GM12874 (cell line): ENCODE measurements around the gene ZNF230.

Experiments used
- TF ChIP-seq, protein P1 (sequence below): IDR thresholded peaks from 2 replicates; pipeline ENCODE4 v1.5.1; 2011; ENCODE audit warnings: low read depth, mild to moderate bottlenecking, control low read depth, low read length, moderate library complexity; ENCODE audit not compliant: insufficient read depth

ZNF230 gene

DNA sequence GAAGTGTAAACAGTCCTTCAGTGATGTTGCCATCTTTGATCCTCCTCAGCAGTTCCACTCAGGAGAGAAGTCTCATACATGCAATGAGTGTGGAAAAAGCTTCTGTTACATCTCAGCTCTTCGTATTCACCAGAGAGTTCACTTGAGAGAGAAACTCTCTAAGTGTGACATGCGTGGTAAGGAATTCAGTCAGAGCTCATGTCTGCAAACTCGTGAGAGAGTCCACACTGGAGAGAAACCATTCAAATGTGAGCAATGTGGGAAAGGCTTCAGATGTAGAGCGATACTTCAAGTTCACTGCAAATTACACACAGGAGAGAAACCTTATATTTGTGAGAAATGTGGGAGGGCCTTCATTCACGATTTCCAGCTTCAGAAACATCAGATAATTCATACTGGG, 7.7 kb downstream of the ZNF230 start:
- TF ChIP-seq, protein P1, sequence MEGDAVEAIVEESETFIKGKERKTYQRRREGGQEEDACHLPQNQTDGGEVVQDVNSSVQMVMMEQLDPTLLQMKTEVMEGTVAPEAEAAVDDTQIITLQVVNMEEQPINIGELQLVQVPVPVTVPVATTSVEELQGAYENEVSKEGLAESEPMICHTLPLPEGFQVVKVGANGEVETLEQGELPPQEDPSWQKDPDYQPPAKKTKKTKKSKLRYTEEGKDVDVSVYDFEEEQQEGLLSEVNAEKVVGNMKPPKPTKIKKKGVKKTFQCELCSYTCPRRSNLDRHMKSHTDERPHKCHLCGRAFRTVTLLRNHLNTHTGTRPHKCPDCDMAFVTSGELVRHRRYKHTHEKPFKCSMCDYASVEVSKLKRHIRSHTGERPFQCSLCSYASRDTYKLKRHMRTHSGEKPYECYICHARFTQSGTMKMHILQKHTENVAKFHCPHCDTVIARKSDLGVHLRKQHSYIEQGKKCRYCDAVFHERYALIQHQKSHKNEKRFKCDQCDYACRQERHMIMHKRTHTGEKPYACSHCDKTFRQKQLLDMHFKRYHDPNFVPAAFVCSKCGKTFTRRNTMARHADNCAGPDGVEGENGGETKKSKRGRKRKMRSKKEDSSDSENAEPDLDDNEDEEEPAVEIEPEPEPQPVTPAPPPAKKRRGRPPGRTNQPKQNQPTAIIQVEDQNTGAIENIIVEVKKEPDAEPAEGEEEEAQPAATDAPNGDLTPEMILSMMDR, result no peak

- TF ChIP-seq, protein P1, result no peak
Observed at GRCh38 chr19:44019498-44019897, 16.7 kb downstream of the ZNF230 start.

- TF ChIP-seq, protein P1, result no peak
Observed at GRCh38 chr19:44021221-44021620, 18.5 kb downstream of the ZNF230 start.

- TF ChIP-seq, protein P1, result no peak
Observed at GRCh38 chr19:44024900-44025216, 22.1 kb downstream of the ZNF230 start.

- TF ChIP-seq, protein P1, result no peak
Observed at GRCh38 chr19:44025217-44025936, 22.6 kb downstream of the ZNF230 start, which contains the start of gene ZNF222. Gene ZNF222 (plus strand): TSS chr19:44025379. CDS start chr19:44025437, 58 bp downstream.

DNA sequence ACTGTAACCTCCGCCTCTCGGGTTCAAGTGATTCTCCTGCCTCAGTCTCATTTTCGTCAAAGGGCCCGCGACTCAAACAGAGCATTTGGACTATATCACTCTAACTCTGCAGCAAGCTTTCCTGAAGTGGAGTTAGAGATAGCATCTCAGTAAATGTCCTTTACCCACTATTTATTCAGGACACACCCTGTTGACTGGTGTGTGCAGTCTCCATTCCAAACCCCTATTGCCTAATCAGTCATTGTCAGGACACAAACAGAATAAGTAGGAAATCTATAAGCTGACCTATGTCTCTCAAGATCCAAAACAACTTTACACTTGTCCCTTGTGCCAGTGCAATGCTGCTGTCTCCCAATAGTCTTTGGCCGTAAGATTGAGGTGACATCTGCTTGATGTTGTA, 23.9 kb downstream of the ZNF230 start:
- TF ChIP-seq, protein P1, result no peak

GRCh38 chr19:44032001-44032610, 29.3 kb downstream of the ZNF230 start:
- TF ChIP-seq, protein P1, result no peak
